ENCODE results near the gene CDRT4. TPM values are rescaled to one million over a fixed set of nuclear protein-coding genes. Genes with fewer than 3 reads are reported as not detected.
"Not testable (repeated sequence)": the region's sequence is repeated elsewhere in the genome, so short reads cannot be mapped to it uniquely, and the experiment has no call there.

CDRT4 gene
- total RNA-seq, 1 experiment from 2014 or later: 6.2 TPM

DNA sequence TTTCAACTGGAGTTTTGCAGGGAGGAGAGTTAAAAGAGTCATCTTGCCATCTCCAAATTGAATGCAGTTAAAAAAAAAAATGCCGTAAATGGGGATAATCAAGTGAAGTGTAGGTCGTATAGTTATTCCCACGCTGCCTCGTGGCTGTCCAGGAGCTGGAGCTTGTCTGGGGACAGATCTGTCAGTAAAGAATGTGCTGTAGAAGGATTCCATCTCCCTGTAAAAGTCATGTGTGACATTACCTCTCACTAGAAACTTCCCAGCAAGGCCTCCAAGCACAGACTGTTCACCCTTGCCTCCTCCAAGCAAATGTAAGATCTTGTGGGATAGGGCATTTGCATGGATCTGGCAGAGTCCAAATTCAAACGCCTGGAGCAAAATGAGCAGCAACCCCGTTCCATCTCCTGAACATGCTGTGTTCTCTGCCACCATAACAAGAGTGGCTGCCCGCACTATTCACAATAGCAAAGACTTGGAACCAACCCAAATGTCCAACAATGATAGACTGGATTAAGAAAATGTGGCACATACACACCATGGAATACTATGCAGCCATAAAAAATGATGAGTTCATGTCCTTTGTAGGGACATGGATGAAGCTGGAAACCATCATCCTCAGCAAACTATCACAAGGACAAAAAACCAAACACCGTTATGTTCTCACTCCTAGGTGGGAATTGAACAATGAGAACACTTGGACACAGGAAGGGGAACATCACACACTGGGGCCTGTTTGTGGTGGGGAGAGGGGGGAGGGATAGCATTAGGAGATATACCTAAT is 28.0 kb downstream of the CDRT4 start:
- H3K79me2 ChIP-seq (ENCODE audit: insufficient read depth, low read length); H2AFZ ChIP-seq (ENCODE audit: low read depth, low read length, poor library complexity, severe bottlenecking); H3K9ac ChIP-seq (ENCODE audit: low read length); H3K4me2 ChIP-seq (ENCODE audit: low read length); H3K4me3 ChIP-seq (replicated peaks in 1 of 2; ENCODE audit: low read depth in 1 of 2, low read length in 2 of 2); intact Hi-C loops (cut with micrococcal nuclease); H3K36me3 ChIP-seq (ENCODE audit: control insufficient read depth in 1 of 2, insufficient read depth in 2 of 2, low read length in 2 of 2); RAD21 ChIA-PET (ENCODE audit: low non-redundant PET in 1 of 2, low total read pairs in 2 of 2, uncharacterized antibody in 2 of 2, unreplicated experiment in 2 of 2); POLR2A ChIA-PET; H3K27ac ChIP-seq (ENCODE audit: low read depth, low read length); CTCF ChIA-PET; H3K27me3 ChIP-seq (ENCODE audit: insufficient read depth, low read length); BruUV-seq (replicated peaks); ATAC-seq; DNase-seq (ENCODE audit: low read depth, low spot score); H4K20me1 ChIP-seq (ENCODE audit: insufficient read depth); H3K9me2 ChIP-seq (ENCODE audit: insufficient read depth); H3K4me1 ChIP-seq (ENCODE audit: control insufficient read depth in 1 of 2, insufficient read depth in 2 of 2, low read length in 2 of 2); H3K9me3 ChIP-seq (ENCODE audit: control insufficient read depth in 1 of 2, insufficient read depth in 1 of 2, low read depth in 1 of 2, low read length in 2 of 2): not testable (repeated sequence)

- no peak for TF ChIP-seq EZH2phosphoT487 (IDR thresholded peaks at IDR 0.05; ENCODE audit: borderline replicate concordance)
- TF ChIP-seq, protein P1, sequence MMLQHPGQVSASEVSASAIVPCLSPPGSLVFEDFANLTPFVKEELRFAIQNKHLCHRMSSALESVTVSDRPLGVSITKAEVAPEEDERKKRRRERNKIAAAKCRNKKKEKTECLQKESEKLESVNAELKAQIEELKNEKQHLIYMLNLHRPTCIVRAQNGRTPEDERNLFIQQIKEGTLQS (IDR thresholded peaks at IDR 0.05): no peak
- no peak for TF ChIP-seq ZFX (IDR thresholded peaks at IDR 0.05)
- no peak for TF ChIP-seq SIN3A (IDR thresholded peaks at IDR 0.05; ENCODE audit: low read depth)
- no peak for TF ChIP-seq REST (IDR thresholded peaks at IDR 0.05; ENCODE audit: low read depth)
- no peak for TF ChIP-seq CTCF (IDR thresholded peaks at IDR 0.05 in 2 of 3, conservative IDR thresholded peaks at IDR 0.05 in 1 of 3; ENCODE audit: borderline replicate concordance in 1 of 3, insufficient read depth in 1 of 3, low read depth in 2 of 3, low read length in 2 of 3)
- no peak for TF ChIP-seq CBX3 (IDR thresholded peaks at IDR 0.05; ENCODE audit: low read depth)
- no peak for TF ChIP-seq POLR2A (IDR thresholded peaks at IDR 0.05; ENCODE audit: borderline replicate concordance, extremely low read depth, insufficient read depth, insufficient read length)
- no peak for TF ChIP-seq CEBPB (IDR thresholded peaks at IDR 0.05; ENCODE audit: low read depth)
- intact Hi-C loops (cut with micrococcal nuclease): no loop called here
- H3K79me2 ChIP-seq (ENCODE audit: insufficient read depth, low read length): no peaks in the 10 kb centered on the region
- POLR2A ChIA-PET: no interaction called here
- no TSS peak for BruUV-seq (replicated peaks)
- CTCF ChIA-PET: no interaction called here
- H3K9me3 ChIP-seq (ENCODE audit: control insufficient read depth in 1 of 2, insufficient read depth in 1 of 2, low read depth in 1 of 2, low read length in 2 of 2): no peaks in the 10 kb centered on the region
- no peaks in the 10 kb centered on the region for H3K27me3 ChIP-seq (ENCODE audit: insufficient read depth, low read length)
- no peak overlapping the region for H3K4me2 ChIP-seq (ENCODE audit: low read length)
- no peak overlapping the region for H3K27ac ChIP-seq (ENCODE audit: low read depth, low read length)
- no peak overlapping the region for H3K4me3 ChIP-seq (replicated peaks in 1 of 2; ENCODE audit: low read depth in 1 of 2, low read length in 2 of 2)
- RAD21 ChIA-PET (ENCODE audit: low non-redundant PET in 1 of 2, low total read pairs in 2 of 2, uncharacterized antibody in 2 of 2, unreplicated experiment in 2 of 2): no interaction called here
- no peaks in the 10 kb centered on the region for H4K20me1 ChIP-seq (ENCODE audit: insufficient read depth)
- H3K36me3 ChIP-seq (ENCODE audit: control insufficient read depth in 1 of 2, insufficient read depth in 2 of 2, low read length in 2 of 2): peaks cover 0 to 4% of the 10 kb centered on the region in 2 experiments; a peak in 2 of 4 replicates
- no peak for DNase-seq (ENCODE audit: low read depth, low spot score)
- H3K9me2 ChIP-seq (ENCODE audit: insufficient read depth): no peaks in the 10 kb centered on the region
- peaks cover 0 to 9% of the 10 kb centered on the region in 2 experiments; a peak in 2 of 4 replicates for H3K4me1 ChIP-seq (ENCODE audit: control insufficient read depth in 1 of 2, insufficient read depth in 2 of 2, low read length in 2 of 2)
- ATAC-seq: no peak
- H2AFZ ChIP-seq (ENCODE audit: low read depth, low read length, poor library complexity, severe bottlenecking): no peak overlapping the region
- no peak overlapping the region for H3K9ac ChIP-seq (ENCODE audit: low read length)
Observed at GRCh38 chr17:15438491-15439105, 28.8 kb downstream of the CDRT4 start.

All from HCT116 (cell line).